Ascending aorta (tissue), 2 donors: ENCODE results near the gene IL17RA. TPM values are rescaled to one million over a fixed set of nuclear protein-coding genes. Genes with fewer than 3 reads are reported as not detected.

Source experiments
- DNase-seq, 2 donors: peaks; one replicate each; pipeline ENCODE4 v3.0.0-alpha.2; 2019; ENCODE audit warnings: low spot score in 2 of 2
- H3K27ac ChIP-seq, 2 donors: fragments of 200-600 bp; sonication (generic); one replicate each; pipeline ENCODE4 v1.5.1; 2016 to 2017; ENCODE audit warnings: mild to moderate bottlenecking in 1 of 2
- H3K27me3 ChIP-seq: fragments of 200-600 bp; sonication (generic); one replicate; pipeline ENCODE4 v1.5.1; 2017
- H3K36me3 ChIP-seq, 2 donors: fragments of 200-600 bp; sonication (generic); one replicate each; pipeline ENCODE4 v1.5.1; 2016
- H3K4me1 ChIP-seq, 2 donors: fragments of 200-600 bp; sonication (generic); one replicate each; pipeline ENCODE4 v1.5.1; 2016 to 2017; ENCODE audit warnings: mild to moderate bottlenecking in 1 of 2
- H3K4me3 ChIP-seq, 2 donors: fragments of 200-600 bp; sonication (generic); one replicate each; pipeline ENCODE4 v1.5.1; 2016 to 2017; ENCODE audit warnings: mild to moderate bottlenecking in 1 of 2
- H3K9me3 ChIP-seq, 2 donors: fragments of 200-600 bp; sonication (generic); one replicate each; pipeline ENCODE4 v1.5.1; 2016
- CTCF ChIP-seq, 3 experiments: fragments of 200-600 bp in 2 of 3; fragments of 450-650 bp in 1 of 3; sonication (generic) in 2 of 3; IDR thresholded peaks; one replicate each; pipeline ENCODE4 v1.5.1; 2016 to 2019; ENCODE audit warnings: antibody characterized with exemption in 3 of 3, mild to moderate bottlenecking in 1 of 3, moderate library complexity in 1 of 3
- intact Hi-C: fragments of 100-400 bp; cut with DNase I; formaldehyde crosslinking; loops from one replicate; pipeline ENCODE4 v1.15.1; 2023
- total RNA-seq: library from RNA; depleted of rRNA; stranded (reverse); fragments of >200 nt; gene quantifications from one replicate; pipeline ENCODE4 v1.1.0, GENCODE V29; 2016

IL17RA gene
- total RNA-seq, 1 donor from 2014 or later: 84.1 TPM

- Histone ChIP-seq H3K4me1 (peaks cover 4 to 8% of the 10 kb centered on the region in 2 donors), H3K9me3 (no peaks in the 10 kb centered on the region), H3K27ac (no peak overlapping the region), H3K4me3 (peak overlapping the region; percentile 73 to 97), H3K36me3 (no peaks in the 10 kb centered on the region), H3K27me3 (no peaks in the 10 kb centered on the region)
- no peak for TF ChIP-seq CTCF (IDR thresholded peaks at IDR 0.05)
- intact Hi-C loops: no loop called here
- no peak for DNase-seq
These were observed 1.5 kb downstream of the IL17RA start for GRCh38 chr22:17086296-17086695.

- Histone ChIP-seq H3K27me3 (no peaks in the 10 kb centered on the region), H3K4me3 (peak overlapping the region in 1 of 2 donors; percentile 73), H3K4me1 (peaks cover 4 to 8% of the 10 kb centered on the region in 2 donors), H3K27ac (no peak overlapping the region), H3K36me3 (no peaks in the 10 kb centered on the region), H3K9me3 (no peaks in the 10 kb centered on the region)
- no peak for DNase-seq
- TF ChIP-seq CTCF (IDR thresholded peaks at IDR 0.05): no peak
- intact Hi-C loops: no loop called here
These were observed 2.1 kb downstream of the IL17RA start for GRCh38 chr22:17086788-17087497.

GRCh38 chr22:17087498-17088131 is 2.8 kb downstream of the IL17RA start:
- Histone ChIP-seq H3K9me3 (no peaks in the 10 kb centered on the region), H3K4me3 (no peak overlapping the region), H3K4me1 (peaks cover 4 to 8% of the 10 kb centered on the region in 2 donors), H3K27me3 (no peaks in the 10 kb centered on the region), H3K36me3 (no peaks in the 10 kb centered on the region), H3K27ac (no peak overlapping the region)
- no peak for TF ChIP-seq CTCF (IDR thresholded peaks at IDR 0.05)
- no peak for DNase-seq
- intact Hi-C loops: no loop called here

GRCh38 chr22:17090550-17090949 is 5.8 kb downstream of the IL17RA start:
- DNase-seq: no peak
- H3K4me3 ChIP-seq: no peak overlapping the region
- no peak overlapping the region for H3K27ac ChIP-seq
- H3K4me1 ChIP-seq: peaks cover 4 to 5% of the 10 kb centered on the region in 2 donors
- no peaks in the 10 kb centered on the region for H3K9me3 ChIP-seq
- H3K36me3 ChIP-seq: no peaks in the 10 kb centered on the region
- intact Hi-C loops: no loop called here
- H3K27me3 ChIP-seq: no peaks in the 10 kb centered on the region
- TF ChIP-seq CTCF (IDR thresholded peaks at IDR 0.05): no peak

- intact Hi-C loops: no loop called here
- no peaks in the 10 kb centered on the region for H3K9me3 ChIP-seq
- no peak overlapping the region for H3K27ac ChIP-seq
- no peaks in the 10 kb centered on the region for H3K27me3 ChIP-seq
- H3K4me3 ChIP-seq: no peak overlapping the region
- H3K4me1 ChIP-seq: no peaks in the 10 kb centered on the region
- no peak for TF ChIP-seq CTCF (IDR thresholded peaks at IDR 0.05)
- no peak for DNase-seq
- H3K36me3 ChIP-seq: no peaks in the 10 kb centered on the region
These were observed 7.1 kb downstream of the IL17RA start for GRCh38 chr22:17091851-17092250.
